GM10248 (cell line): ENCODE results near the gene NOP9.

Source experiments
- CTCF ChIA-PET: fragments of 300-600 bp; sonication (Branson Sonifier 250); formaldehyde crosslinking; extraction: SDS; loops from one replicate; lab custom pipeline; 2021; ENCODE audit warnings: antibody characterized with exemption; lab: Yijun Ruan, JAX
- POLR2A ChIA-PET: fragments of 350-650 bp; sonication (Branson Sonifier 250); formaldehyde crosslinking; extraction: SDS; loops from one replicate; lab custom pipeline; 2020; ENCODE audit warnings: antibody characterized with exemption; lab: Yijun Ruan, JAX
- DNase-seq: peaks from one replicate; pipeline ENCODE4 v3.0.0; 2012; ENCODE audit errors: extremely low spot score
- TF ChIP-seq, protein P1 (sequence below): IDR thresholded peaks from 2 replicates; pipeline ENCODE4 v1.5.1; 2012; ENCODE audit warnings: mild to moderate bottlenecking, low read depth; ENCODE audit errors: extremely low read depth, missing control alignments, control extremely low read depth

The NOP9 gene

DNA sequence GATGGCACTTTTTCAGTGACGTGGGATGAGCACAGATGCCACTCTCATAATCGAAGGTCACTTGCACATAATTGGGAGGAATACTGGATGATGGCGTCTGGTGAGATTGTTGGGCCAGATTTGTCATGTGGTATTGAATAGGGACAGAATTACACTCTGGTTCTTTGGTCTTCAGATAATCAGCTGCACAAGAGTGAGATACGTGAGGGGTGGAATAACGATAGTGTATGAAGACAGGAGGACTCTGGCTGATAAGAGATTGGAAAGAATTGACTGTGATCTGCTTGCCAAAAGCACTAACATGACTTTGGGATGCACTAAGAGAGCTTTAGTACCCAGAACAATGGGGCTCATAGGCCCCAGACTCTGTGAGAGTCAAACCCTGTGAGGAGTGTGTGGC lies 21.2 kb upstream of the NOP9 start:
- DNase-seq: no peak
- CTCF ChIA-PET: interaction anchor here (1.2 to 13.3 kb wide), 8 partner anchors 8 to 153 kb away, joined by 3 to 121 read pairs (median 20); partner anchors contain the start of genes CIDEB, DHRS1, MDP1 and NOP9
- TF ChIP-seq, protein P1, sequence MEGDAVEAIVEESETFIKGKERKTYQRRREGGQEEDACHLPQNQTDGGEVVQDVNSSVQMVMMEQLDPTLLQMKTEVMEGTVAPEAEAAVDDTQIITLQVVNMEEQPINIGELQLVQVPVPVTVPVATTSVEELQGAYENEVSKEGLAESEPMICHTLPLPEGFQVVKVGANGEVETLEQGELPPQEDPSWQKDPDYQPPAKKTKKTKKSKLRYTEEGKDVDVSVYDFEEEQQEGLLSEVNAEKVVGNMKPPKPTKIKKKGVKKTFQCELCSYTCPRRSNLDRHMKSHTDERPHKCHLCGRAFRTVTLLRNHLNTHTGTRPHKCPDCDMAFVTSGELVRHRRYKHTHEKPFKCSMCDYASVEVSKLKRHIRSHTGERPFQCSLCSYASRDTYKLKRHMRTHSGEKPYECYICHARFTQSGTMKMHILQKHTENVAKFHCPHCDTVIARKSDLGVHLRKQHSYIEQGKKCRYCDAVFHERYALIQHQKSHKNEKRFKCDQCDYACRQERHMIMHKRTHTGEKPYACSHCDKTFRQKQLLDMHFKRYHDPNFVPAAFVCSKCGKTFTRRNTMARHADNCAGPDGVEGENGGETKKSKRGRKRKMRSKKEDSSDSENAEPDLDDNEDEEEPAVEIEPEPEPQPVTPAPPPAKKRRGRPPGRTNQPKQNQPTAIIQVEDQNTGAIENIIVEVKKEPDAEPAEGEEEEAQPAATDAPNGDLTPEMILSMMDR: no peak
- POLR2A ChIA-PET: no interaction called here

DNA sequence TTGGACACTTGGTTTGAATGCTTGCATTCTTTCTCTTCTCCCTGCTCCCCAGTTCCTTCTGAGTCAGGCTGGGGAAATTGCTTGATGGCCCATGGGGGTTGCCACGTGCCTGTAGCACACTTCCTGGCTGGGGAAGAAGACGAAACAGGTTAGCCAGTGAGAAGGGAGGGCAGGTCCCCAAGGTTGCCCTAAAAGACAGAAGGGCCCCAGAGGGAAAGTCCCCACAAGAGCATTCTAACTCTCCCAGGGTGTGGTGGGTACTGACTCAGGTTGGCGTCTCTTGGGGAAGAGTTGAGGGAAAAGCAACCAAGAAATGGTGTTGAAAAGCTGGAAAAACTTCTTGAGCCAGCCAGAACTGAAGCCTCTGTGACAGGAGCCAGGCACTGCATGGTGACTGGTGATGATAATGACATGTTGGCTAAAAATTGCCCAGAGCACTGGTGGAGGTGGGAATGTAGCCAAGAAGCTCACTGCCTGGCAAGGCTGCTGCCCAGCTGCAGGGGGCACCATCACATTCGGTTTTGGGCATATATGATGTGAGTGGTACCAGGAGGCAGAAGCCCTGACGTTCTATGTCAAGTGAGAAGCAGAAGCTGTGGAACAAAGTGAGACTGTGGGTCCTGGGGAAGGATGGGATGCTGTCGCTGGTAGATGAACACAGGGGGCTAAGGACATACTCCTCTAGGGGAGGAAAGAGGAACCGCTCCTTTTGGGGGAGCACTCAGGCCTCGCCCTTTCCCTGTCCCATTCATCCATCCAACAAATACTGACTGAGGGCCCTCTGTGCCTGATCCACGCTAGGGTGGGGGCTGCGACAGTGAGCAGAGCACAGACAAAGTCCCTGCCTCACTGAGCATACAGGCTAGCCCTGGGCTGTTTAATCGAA lies 20.1 kb upstream of the NOP9 start:
- ChIA-PET POLR2A (no interaction called here), CTCF (interaction anchor here (0.7 to 13.3 kb wide), 12 partner anchors 10 to 63 kb away, joined by 3 to 121 read pairs (median 12); partner anchors contain the start of genes CIDEB, DHRS1, MDP1 and NOP9)
- DNase-seq: peak; percentile 50
- TF ChIP-seq, protein P1: peak; percentile 11

DNA sequence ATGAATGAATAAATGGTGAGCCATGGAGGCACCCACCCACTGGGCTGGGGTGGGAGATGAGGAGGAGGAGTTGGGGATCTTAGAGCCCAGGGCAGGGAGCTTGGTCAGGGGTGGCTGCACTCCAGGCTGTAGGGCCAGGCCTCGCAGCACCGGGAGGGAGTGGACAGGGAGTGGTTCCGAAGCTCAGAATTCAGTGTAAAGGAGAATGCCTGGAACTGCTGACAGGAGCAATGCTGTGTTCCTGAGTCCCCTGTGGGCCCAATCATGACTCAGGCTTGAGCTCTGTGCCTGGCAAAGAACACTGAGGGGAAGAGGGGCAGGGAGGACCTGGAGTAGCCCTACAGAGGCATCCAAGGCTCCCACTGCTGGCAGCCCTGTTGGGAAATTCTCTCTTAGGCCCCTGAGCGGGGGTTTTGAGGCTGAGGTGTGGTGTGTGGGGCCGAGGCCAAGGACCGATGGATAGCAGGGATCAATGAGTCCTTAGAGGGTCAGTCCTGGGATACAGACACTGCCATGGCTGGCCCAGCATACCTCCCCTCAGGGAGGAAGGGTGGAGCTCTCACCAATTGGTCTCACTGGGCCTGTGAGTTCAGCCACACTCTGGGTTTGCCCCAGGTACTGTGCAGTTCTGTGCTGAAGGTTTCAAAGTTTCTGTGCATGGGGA lies 18.7 kb upstream of the NOP9 start:
- TF ChIP-seq, protein P1: no peak
- DNase-seq: no peak
- POLR2A ChIA-PET: interaction anchor here (1.1 kb wide), 1 partner anchor 30 kb away, joined by 3 read pairs; the partner anchor contains the start of gene LTB4R
- CTCF ChIA-PET: interaction anchor here (0.7 to 13.3 kb wide), 12 partner anchors 10 to 65 kb away, joined by 3 to 121 read pairs (median 8); partner anchors contain the start of genes CIDEB, DHRS1, MDP1 and NOP9

DNA sequence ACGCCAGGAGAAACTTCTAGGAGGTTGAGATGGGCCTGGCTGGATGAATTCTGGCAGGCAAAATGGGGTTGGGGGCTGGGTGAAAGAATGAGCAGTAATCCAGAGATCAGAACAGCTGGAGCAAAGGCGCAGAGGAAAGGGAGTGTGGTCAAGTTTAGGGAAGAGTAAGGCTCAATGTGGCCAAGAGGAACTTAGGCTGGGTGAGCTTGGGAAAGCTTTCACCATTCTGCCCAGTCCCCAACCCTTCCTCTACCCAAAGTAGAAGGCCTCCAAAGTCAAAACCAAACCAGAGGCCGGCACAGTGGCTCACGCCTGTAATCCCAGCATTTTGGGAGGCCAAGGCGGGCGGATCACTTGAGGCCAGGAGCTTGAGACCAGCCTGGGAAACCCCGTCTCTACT lies 18.0 kb upstream of the NOP9 start:
- no peak for DNase-seq
- CTCF ChIA-PET: interaction anchor here (1.7 to 13.3 kb wide), 7 partner anchors 10 to 66 kb away, joined by 6 to 121 read pairs (median 26); partner anchors contain the start of genes CIDEB, DHRS1, MDP1 and NOP9
- TF ChIP-seq, protein P1: no peak
- POLR2A ChIA-PET: no interaction called here

DNA sequence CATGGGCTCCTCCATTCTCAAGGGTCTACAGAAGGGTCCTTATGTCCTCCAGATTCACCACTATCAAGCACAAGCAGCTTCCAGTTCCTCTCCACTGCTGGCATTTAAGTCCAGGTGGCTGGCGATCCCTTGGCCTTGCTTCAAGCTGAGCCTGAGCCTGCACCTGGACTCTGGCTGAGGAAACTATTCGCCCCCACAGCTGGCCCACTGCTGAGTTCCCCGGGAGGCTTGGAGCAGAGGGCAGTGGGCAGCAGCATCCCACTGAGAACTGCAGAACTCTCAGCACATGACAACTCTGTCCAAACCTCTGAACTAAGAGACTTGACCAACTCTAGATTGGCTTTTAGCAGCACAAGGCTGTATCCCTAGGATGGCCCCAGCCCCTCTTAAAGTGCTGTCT lies 16.9 kb upstream of the NOP9 start:
- CTCF ChIA-PET: interaction anchor here (1.2 to 13.3 kb wide), 7 partner anchors 8 to 67 kb away, joined by 4 to 121 read pairs (median 10); partner anchors contain the start of genes CIDEB, DHRS1, MDP1 and NOP9
- POLR2A ChIA-PET: interaction anchor here (0.6 kb wide), 1 partner anchor 143 kb away, joined by 6 read pairs; no protein-coding TSS in a partner anchor
- DNase-seq: no peak
- TF ChIP-seq, protein P1: no peak

DNA sequence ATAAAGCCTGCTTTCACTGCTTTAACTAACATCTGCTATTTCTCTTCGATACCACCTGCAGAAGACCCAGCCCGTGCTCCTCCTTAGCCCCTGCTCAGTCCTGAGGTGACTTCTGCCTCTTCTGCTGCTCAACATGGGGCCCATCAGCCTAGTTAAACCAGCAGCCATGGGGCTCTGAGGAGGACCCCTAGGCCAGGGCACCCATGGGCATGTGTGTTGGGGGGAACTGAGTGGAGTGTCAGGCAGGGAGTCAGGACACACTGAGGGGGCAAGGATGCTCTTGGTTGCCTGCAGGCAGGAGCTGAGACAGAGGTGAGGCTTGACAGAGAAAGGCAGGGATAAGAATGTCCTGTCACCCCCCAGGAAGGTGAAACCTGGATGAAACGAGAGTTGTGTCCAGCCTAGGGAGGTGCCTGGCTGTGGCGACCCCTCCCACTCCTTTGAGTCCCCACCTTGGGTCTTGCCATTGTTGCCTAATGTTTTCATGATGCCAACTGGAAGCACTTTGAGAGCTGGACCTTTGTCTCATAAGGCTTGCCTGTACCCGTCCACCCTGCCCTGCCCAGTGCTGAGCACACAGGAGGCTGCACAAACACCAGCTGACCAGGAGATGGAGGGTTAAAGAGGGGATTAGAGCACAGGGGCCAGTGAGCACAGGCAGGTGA lies 15.7 kb upstream of the NOP9 start:
- TF ChIP-seq, protein P1: no peak
- no peak for DNase-seq
- ChIA-PET POLR2A (no interaction called here), CTCF (interaction anchor here (1.1 to 13.3 kb wide), 10 partner anchors 7 to 148 kb away, joined by 3 to 121 read pairs (median 4); partner anchors contain the start of genes CIDEB, DHRS1, MDP1 and NOP9)
